DMS114 treated with DMSO at 0.1 percent for 48 hours (cell line): ENCODE measurements around the gene DYNLL2.
"Not testable (repeated sequence)": the region's sequence is repeated elsewhere in the genome, so short reads cannot be mapped to it uniquely, and the experiment has no call there.

ENCODE experiments used
- DNase-seq: peaks from one replicate; lab custom pipeline; 2025; ENCODE audit not compliant: unreplicated experiment; lab: John Stamatoyannopoulos, UW

DYNLL2 gene

GRCh38 chr17:58100506-58100905 is 17.3 kb downstream of the DYNLL2 start:
- no peak for DNase-seq

GRCh38 chr17:58101898-58102297 is 18.7 kb downstream of the DYNLL2 start:
- DNase-seq = not testable (repeated sequence)

- no peak for DNase-seq
Observed at GRCh38 chr17:58105093-58105492, 21.9 kb downstream of the DYNLL2 start.

- DNase-seq = no peak
Observed at GRCh38 chr17:58107306-58107705, 24.1 kb downstream of the DYNLL2 start.

GRCh38 chr17:58109197-58109596 is 26.0 kb downstream of the DYNLL2 start:
- no peak for DNase-seq

GRCh38 chr17:58110012-58110411 is 26.8 kb downstream of the DYNLL2 start:
- DNase-seq = no peak

- no peak for DNase-seq
Observed at GRCh38 chr17:58111676-58112075, 28.5 kb downstream of the DYNLL2 start.

GRCh38 chr17:58112970-58113631 is 29.9 kb downstream of the DYNLL2 start:
- DNase-seq = peak; percentile 74

GRCh38 chr17:58113947-58114346 is 30.7 kb downstream of the DYNLL2 start:
- DNase-seq = no peak

GRCh38 chr17:58117382-58117781 is 34.2 kb downstream of the DYNLL2 start:
- DNase-seq = no peak

- DNase-seq = no peak
Observed at GRCh38 chr17:58119491-58119890, 36.3 kb downstream of the DYNLL2 start.

- no peak for DNase-seq
Observed at GRCh38 chr17:58120195-58120822, 37.1 kb downstream of the DYNLL2 start.

- peak; percentile 77 for DNase-seq
Observed at GRCh38 chr17:58121925-58122324, 38.7 kb downstream of the DYNLL2 start.

- no peak for DNase-seq
Observed at GRCh38 chr17:58127846-58128245, 44.6 kb downstream of the DYNLL2 start.

- DNase-seq = not testable (repeated sequence)
Observed at GRCh38 chr17:58132697-58133096, 49.5 kb downstream of the DYNLL2 start.

- DNase-seq = no peak
Observed at GRCh38 chr17:58136669-58137279, 53.6 kb downstream of the DYNLL2 start.

- no peak for DNase-seq
Observed at GRCh38 chr17:58141505-58141904, 58.3 kb downstream of the DYNLL2 start.

- DNase-seq = not testable (repeated sequence)
Observed at GRCh38 chr17:58143335-58143734, 60.1 kb downstream of the DYNLL2 start.

- no peak for DNase-seq
Observed at GRCh38 chr17:58144801-58145200, 61.6 kb downstream of the DYNLL2 start.
